Measurements from ENCODE around the gene CELA2B.

DNA sequence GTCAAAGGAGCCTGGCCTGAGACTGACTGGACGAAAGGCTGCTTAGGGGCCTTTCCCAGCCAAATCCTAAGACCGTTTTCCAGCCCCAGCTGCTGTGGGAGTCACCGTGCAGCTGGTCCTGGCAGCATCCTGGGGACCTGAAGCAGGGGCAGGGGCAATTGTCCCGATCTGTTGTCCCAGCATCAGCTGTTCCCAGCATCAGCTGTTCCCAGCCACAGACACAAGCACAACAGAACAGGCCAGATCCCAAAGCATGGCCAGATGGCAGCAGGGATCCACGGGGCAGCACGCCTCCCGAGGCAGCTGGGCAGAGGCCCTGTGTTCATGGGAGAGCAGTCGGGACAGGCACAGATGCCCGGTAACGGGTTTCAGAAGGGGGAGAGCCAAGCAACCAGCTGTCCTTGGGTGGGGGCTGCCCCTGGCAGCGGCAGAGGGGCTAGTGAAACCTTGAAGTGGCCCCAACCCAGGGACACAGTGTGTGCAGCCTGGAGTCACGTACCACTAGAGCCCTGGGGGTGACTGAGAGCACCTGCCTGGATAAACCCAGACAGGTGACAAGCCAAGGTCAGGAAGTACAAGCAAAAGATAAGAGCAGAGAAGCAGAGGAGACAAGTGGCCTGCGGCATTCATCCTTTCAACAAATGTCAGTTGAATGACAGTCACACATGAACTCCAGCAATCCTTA lies 13.3 kb downstream of the CELA2B start:
- TF ChIP-seq, protein P1, sequence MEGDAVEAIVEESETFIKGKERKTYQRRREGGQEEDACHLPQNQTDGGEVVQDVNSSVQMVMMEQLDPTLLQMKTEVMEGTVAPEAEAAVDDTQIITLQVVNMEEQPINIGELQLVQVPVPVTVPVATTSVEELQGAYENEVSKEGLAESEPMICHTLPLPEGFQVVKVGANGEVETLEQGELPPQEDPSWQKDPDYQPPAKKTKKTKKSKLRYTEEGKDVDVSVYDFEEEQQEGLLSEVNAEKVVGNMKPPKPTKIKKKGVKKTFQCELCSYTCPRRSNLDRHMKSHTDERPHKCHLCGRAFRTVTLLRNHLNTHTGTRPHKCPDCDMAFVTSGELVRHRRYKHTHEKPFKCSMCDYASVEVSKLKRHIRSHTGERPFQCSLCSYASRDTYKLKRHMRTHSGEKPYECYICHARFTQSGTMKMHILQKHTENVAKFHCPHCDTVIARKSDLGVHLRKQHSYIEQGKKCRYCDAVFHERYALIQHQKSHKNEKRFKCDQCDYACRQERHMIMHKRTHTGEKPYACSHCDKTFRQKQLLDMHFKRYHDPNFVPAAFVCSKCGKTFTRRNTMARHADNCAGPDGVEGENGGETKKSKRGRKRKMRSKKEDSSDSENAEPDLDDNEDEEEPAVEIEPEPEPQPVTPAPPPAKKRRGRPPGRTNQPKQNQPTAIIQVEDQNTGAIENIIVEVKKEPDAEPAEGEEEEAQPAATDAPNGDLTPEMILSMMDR (IDR thresholded peaks at IDR 0.05): no peak
- TF ChIP-seq POLR2A (IDR thresholded peaks at IDR 0.05): no peak
